Nephron progenitor cell (in vitro differentiated cells): ENCODE measurements around the gene TDRD9.

Experiments used
- DNase-seq: peaks from one replicate; pipeline ENCODE4 v3.0.0; 2021
- H3K27ac Mint-ChIP-seq: 2 replicates; pipeline ENCODE4 v1.8.0; 2021; ENCODE audit warnings: mild to moderate bottlenecking, moderate library complexity, mixed read lengths
- H3K27me3 Mint-ChIP-seq: 2 replicates; pipeline ENCODE4 v1.8.0; 2021; ENCODE audit warnings: mild to moderate bottlenecking, low read depth, mixed read lengths; ENCODE audit not compliant: poor library complexity
- H3K36me3 Mint-ChIP-seq: 2 replicates; pipeline ENCODE4 v1.8.0; 2021; ENCODE audit warnings: low read depth, mixed read lengths
- H3K4me1 Mint-ChIP-seq: 2 replicates; pipeline ENCODE4 v1.8.0; 2021; ENCODE audit warnings: mixed read lengths
- H3K4me3 Mint-ChIP-seq: 2 replicates; pipeline ENCODE4 v1.8.0; 2021; ENCODE audit warnings: mild to moderate bottlenecking, moderate library complexity, mixed read lengths
- H3K9me3 Mint-ChIP-seq: 2 replicates; pipeline ENCODE4 v1.8.0; 2021; ENCODE audit warnings: mild to moderate bottlenecking, moderate library complexity, mixed read lengths
- TF ChIP-seq, protein P1 (sequence below): fragments of 200-600 bp; sonication (generic); IDR thresholded peaks from 2 replicates; pipeline ENCODE4 v1.5.0; 2021; ENCODE audit warnings: antibody characterized with exemption

The TDRD9 gene

DNA sequence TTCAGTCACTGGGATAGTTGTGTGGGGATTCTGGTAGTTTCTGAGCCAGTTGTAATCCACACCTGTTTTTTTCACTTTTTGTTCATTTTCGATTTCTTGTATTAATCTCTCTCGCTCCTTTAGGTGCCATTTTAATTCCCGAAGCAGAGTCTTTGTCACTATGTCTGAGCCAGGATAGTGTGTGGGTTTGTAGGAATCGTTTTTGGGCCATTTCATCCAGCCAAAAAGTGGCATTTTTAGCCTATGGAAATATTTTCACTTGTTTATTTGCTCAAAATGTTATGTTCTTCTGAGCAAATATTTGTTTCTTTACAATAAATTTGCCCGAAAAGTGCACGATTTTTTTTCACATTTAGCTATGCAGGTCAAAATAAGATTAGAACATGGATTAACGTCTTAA, 13.2 kb downstream of the TDRD9 start:
- no peak overlapping the region for H3K27ac Mint-ChIP-seq
- H3K4me1 Mint-ChIP-seq: no peaks in the 10 kb centered on the region
- H3K36me3 Mint-ChIP-seq: no peaks in the 10 kb centered on the region
- H3K27me3 Mint-ChIP-seq: peaks cover 58% of the 10 kb centered on the region
- DNase-seq: no peak
- TF ChIP-seq, protein P1, sequence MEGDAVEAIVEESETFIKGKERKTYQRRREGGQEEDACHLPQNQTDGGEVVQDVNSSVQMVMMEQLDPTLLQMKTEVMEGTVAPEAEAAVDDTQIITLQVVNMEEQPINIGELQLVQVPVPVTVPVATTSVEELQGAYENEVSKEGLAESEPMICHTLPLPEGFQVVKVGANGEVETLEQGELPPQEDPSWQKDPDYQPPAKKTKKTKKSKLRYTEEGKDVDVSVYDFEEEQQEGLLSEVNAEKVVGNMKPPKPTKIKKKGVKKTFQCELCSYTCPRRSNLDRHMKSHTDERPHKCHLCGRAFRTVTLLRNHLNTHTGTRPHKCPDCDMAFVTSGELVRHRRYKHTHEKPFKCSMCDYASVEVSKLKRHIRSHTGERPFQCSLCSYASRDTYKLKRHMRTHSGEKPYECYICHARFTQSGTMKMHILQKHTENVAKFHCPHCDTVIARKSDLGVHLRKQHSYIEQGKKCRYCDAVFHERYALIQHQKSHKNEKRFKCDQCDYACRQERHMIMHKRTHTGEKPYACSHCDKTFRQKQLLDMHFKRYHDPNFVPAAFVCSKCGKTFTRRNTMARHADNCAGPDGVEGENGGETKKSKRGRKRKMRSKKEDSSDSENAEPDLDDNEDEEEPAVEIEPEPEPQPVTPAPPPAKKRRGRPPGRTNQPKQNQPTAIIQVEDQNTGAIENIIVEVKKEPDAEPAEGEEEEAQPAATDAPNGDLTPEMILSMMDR: no peak
- H3K9me3 Mint-ChIP-seq: peaks cover 4% of the 10 kb centered on the region
- H3K4me3 Mint-ChIP-seq: no peak overlapping the region

DNA sequence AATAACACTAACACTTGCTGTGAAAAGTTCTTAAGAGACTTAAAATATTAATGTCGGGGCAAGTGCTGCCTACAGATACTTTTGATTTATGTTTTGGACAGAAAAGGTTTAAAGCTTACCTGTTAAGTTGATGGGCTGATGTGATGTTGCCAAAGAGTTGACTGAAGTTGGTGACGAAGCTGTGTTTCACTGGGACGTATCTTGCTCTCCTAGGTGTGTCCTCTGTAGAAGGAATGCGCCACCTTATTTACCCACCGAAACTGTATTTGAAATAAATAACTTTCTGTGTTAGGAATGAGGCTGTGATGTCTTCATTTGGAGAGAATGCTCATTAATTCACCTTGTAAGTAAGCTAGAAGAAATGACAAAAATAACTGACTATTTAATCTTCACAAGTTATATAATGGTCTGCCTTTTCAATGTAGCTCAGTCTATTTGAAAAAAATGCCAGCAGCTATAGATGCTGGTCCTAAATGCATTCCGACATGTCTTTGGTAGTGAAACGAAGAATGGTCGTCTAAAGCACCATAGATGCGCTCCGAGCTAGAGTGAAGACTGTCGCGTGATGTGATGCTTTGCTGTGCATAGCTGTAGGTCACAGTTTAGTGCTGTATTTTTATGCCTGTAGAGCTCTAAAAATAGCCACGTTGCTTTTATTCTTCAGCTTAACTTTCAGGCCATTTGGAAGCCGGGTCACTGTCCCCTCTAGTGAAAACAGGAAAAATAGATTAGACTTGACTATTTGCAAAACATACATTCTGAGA, 13.9 kb downstream of the TDRD9 start, which contains the start of gene RD3L:
Gene RD3L, minus strand, starts transcription at position 557 of the 764 bp plus-strand sequence. CDS start 834 bp downstream, outside the sequence.
- Mint-ChIP-seq H3K4me1 (no peaks in the 10 kb centered on the region), H3K27me3 (peaks cover 58% of the 10 kb centered on the region), H3K4me3 (no peak within 1 kb of the TSS), H3K9me3 (peaks cover 11% of the 10 kb centered on the region), H3K27ac (no peak within 1 kb of the TSS), H3K36me3 (no peaks in the 10 kb centered on the region)
- no peak for DNase-seq
- TF ChIP-seq, protein P1: no peak

DNA sequence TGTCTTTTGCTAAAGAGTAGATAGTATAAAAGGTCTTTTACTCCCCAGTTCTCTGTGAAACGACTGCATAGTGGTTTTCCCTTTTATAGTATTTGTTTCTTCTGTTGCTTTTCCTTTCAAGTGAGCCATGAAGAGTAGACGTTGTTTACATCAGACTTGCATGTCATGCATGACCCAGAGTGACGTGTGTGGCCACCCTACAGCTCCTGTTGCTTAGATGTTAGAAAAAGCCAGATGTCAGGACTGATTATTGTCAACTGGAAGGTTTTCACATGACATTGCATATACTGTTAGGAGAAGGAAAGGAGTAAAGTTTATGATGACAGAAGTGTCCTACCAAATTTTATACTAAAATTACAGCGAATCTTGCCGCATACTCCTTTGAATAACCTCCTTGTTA, 15.4 kb downstream of the TDRD9 start:
- Mint-ChIP-seq H3K4me3 (no peak overlapping the region), H3K9me3 (peaks cover 17% of the 10 kb centered on the region), H3K36me3 (no peaks in the 10 kb centered on the region), H3K27me3 (peaks cover 52% of the 10 kb centered on the region), H3K4me1 (no peaks in the 10 kb centered on the region), H3K27ac (no peak overlapping the region)
- DNase-seq: no peak
- TF ChIP-seq, protein P1: no peak

DNA sequence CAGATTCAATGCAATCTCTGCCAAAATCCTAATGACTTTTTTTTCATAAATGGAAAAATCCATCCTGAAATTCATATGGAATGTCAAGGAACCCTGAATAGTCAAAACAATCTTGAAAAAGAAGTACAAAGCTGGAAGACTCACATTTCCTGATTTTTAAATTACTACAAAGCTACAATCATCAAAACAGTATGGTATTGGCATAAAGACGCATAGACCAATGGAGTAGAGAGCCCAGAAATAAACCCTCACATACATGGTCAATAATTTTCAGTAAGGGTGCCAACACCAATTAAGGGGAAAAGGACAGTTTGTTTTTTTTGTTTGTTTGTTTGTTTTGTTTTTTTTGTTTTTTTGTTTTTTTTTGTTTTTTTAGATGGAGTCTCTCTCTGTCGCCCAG, 18.7 kb downstream of the TDRD9 start:
- Mint-ChIP-seq H3K36me3 (no peaks in the 10 kb centered on the region), H3K9me3 (peaks cover 17% of the 10 kb centered on the region), H3K27ac (no peak overlapping the region), H3K4me3 (no peak overlapping the region), H3K4me1 (no peaks in the 10 kb centered on the region), H3K27me3 (peaks cover 35% of the 10 kb centered on the region)
- DNase-seq: no peak
- TF ChIP-seq, protein P1: no peak

DNA sequence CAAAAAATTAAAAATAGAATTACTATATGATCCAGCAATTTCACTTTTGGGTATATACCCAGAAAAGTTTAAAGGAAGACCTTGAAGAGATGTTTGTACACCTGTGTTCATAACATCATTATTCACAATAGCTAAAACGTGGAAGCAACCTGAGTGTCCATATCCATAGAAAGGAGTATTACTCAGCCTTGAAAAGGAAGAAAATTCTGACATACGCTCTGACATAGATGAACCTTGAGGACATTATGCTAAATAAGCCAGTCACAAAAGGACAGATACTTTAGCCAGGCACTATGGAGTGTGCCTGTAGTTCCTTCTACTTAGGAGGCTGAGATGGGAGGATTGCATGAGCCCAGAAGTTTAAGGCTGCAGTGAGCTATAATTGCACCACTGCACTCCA, 20.2 kb downstream of the TDRD9 start:
- H3K4me3 Mint-ChIP-seq: no peak overlapping the region
- TF ChIP-seq, protein P1: no peak
- H3K36me3 Mint-ChIP-seq: no peaks in the 10 kb centered on the region
- no peak overlapping the region for H3K27ac Mint-ChIP-seq
- peaks cover 31% of the 10 kb centered on the region for H3K27me3 Mint-ChIP-seq
- H3K4me1 Mint-ChIP-seq: no peaks in the 10 kb centered on the region
- H3K9me3 Mint-ChIP-seq: peaks cover 22% of the 10 kb centered on the region
- no peak for DNase-seq
